IPS DF 4.7 (cell line): ENCODE results near the gene ACTL6B.

Experiments used
- DNase-seq: peaks from one replicate; pipeline ENCODE4 v3.0.0-alpha.2; 2013; ENCODE audit warnings: low spot score; ENCODE audit errors: extremely low read depth

The ACTL6B gene

GRCh38 chr7:100683659-100684533 lies 27.6 kb upstream of the ACTL6B start:
- DNase-seq, result no peak

- DNase-seq, result no peak
Measured at GRCh38 chr7:100682991-100683658, 26.9 kb upstream of the ACTL6B start.

GRCh38 chr7:100682228-100682741 lies 26.0 kb upstream of the ACTL6B start:
- DNase-seq, result no peak

- DNase-seq, result no peak
Measured at GRCh38 chr7:100681491-100682227, 25.4 kb upstream of the ACTL6B start.

GRCh38 chr7:100680576-100681271 lies 24.5 kb upstream of the ACTL6B start:
- DNase-seq, result no peak

GRCh38 chr7:100679927-100680575 lies 23.8 kb upstream of the ACTL6B start:
- DNase-seq, result no peak

- DNase-seq, result no peak
Measured at GRCh38 chr7:100679129-100679926, 23.1 kb upstream of the ACTL6B start.

GRCh38 chr7:100678291-100678984 lies 22.2 kb upstream of the ACTL6B start:
- no peak for DNase-seq

- no peak for DNase-seq
Measured at GRCh38 chr7:100677308-100678267, 21.3 kb upstream of the ACTL6B start.

GRCh38 chr7:100676501-100677306 lies 20.5 kb upstream of the ACTL6B start:
- DNase-seq, result no peak

GRCh38 chr7:100675581-100676350 lies 19.5 kb upstream of the ACTL6B start:
- DNase-seq, result no peak

- no peak for DNase-seq
Measured at GRCh38 chr7:100675105-100675451, 18.8 kb upstream of the ACTL6B start.

- DNase-seq, result no peak
Measured at GRCh38 chr7:100674411-100675104, 18.3 kb upstream of the ACTL6B start.

- no peak for DNase-seq
Measured at GRCh38 chr7:100673942-100674410, 17.7 kb upstream of the ACTL6B start.

- peak; percentile 78 for DNase-seq
Measured at GRCh38 chr7:100673302-100673941, 17.2 kb upstream of the ACTL6B start, which contains the start of gene GNB2. Gene GNB2, plus strand, starts transcription at chr7:100673740. Its CDS starts 2,526 bp downstream, at chr7:100676266.
